Vagina (tissue), 2 donors: Measurements from ENCODE around the gene OBSL1. TPM values are rescaled to one million over a fixed set of nuclear protein-coding genes. Genes with fewer than 3 reads are reported as not detected.
A peak's percentile ranks its signal among the peaks of the same experiment; 100 is the strongest.

Experiments used
- DNase-seq, 2 donors: peaks; one replicate each; pipeline ENCODE4 v3.0.0-alpha.2; 2017; ENCODE audit errors: extremely low spot score in 2 of 2
- H3K27ac ChIP-seq: fragments of 200-600 bp; sonication (generic); one replicate; pipeline ENCODE4 v1.5.1; 2019
- H3K27me3 ChIP-seq: fragments of 200-600 bp; sonication (generic); one replicate; pipeline ENCODE4 v1.5.1; 2019
- H3K36me3 ChIP-seq, 2 donors: fragments of 200-600 bp; sonication (generic); one replicate each; pipeline ENCODE4 v1.5.1; 2017 to 2019
- H3K4me1 ChIP-seq: fragments of 200-600 bp; sonication (generic); one replicate; pipeline ENCODE4 v1.5.1; 2019
- H3K4me3 ChIP-seq, 2 donors: fragments of 200-600 bp; sonication (generic); 1 replicate in 1 of 2; 2 replicates in 1 of 2; pipeline ENCODE4 v1.5.1; 2016 to 2019
- H3K9me3 ChIP-seq: fragments of 200-600 bp; sonication (generic); one replicate; pipeline ENCODE4 v1.5.1; 2019
- POLR2A ChIP-seq, 2 donors: fragments of 450-650 bp; IDR thresholded peaks; one replicate each; pipeline ENCODE4 v1.6.1; 2017; ENCODE audit warnings: antibody characterized with exemption in 2 of 2, mild to moderate bottlenecking in 2 of 2, moderate library complexity in 2 of 2
- POLR2AphosphoS5 ChIP-seq, 2 donors: sonication (generic); formaldehyde crosslinking; IDR thresholded peaks; one replicate each; pipeline ENCODE4 v1.9.0; 2017; ENCODE audit warnings: antibody characterized with exemption in 2 of 2, mild to moderate bottlenecking in 2 of 2, low read depth in 1 of 2; ENCODE audit not compliant: insufficient read depth in 1 of 2
- intact Hi-C: fragments of 100-400 bp; cut with DNase I; formaldehyde crosslinking; loops from one replicate; pipeline ENCODE4 v1.15.1; 2023
- total RNA-seq: library from RNA; depleted of rRNA; stranded (reverse); fragments of >200 nt; gene quantifications from one replicate; pipeline ENCODE4 v1.2.3, GENCODE V29; 2016
- TF ChIP-seq, protein P1 (sequence below), 3 experiments: fragments of 450-650 bp in 2 of 3; fragments of 200-600 bp in 1 of 3; sonication (generic) in 1 of 3; IDR thresholded peaks; one replicate each; pipeline ENCODE4 v1.5.1; 2017 to 2019; ENCODE audit warnings: antibody characterized with exemption in 3 of 3, mild to moderate bottlenecking in 2 of 3, moderate library complexity in 2 of 3

Gene OBSL1
- total RNA-seq: 53.0 TPM

DNA sequence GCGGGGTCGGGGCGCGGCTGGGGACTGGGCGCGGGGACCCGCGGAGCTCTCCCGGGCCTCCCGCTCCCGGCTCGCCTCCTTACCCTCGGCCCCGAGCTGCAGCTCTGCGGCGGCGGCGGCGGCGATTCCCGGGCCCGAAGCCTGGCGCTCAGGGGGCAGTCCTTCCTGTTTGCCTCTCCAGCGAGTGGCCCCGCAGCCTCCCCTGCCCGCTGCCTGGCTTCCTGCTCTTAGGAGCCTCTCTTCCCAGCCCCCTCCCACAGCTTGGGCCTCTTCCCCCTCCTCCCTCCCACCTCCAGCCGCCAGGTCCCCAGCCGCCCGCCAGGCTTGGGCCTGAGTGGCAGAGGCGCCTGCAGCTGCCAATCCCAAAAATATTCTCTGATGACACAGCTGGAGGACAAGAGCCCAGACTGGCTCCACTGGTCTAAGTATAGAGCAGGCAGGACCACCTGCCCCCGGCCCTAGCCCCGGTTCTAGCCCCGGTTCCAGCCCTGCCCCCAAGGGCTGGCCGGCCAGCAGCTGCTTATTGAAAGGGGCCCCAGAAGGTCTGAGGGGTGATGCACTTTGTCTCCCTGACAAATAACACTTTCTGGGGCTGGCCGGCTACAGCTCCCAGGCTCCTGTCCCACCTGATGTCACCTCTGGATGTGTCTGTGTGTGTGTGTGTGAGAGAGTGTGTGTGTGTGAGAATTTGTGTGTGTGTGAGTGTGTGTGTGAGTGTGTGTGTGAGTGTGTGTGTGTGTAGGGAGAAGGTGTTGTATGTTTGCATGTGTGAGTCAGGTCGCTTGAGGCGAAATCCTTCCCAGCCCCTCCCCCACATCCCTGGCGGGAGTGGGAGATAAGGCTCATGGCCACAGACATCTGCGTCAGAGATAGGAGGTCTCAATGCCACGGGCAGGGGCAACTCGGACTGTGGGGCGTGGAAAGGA lies at the start of gene OBSL1:
Gene OBSL1 (minus strand): TSS at position 229 of the 926 bp plus-strand sequence. CDS start 307 bp downstream, outside the sequence.
- Histone ChIP-seq H3K27me3 (no peaks in the 10 kb centered on the region), H3K9me3 (no peaks in the 10 kb centered on the region), H3K4me3 (peak within 1 kb of the TSS; percentile 64 to 97), H3K27ac (peak within 1 kb of the TSS; percentile 80), H3K4me1 (peaks cover 14% of the 10 kb centered on the region), H3K36me3 (no peaks in the 10 kb centered on the region)
- intact Hi-C loops: no loop called here
- TF ChIP-seq, protein P1, sequence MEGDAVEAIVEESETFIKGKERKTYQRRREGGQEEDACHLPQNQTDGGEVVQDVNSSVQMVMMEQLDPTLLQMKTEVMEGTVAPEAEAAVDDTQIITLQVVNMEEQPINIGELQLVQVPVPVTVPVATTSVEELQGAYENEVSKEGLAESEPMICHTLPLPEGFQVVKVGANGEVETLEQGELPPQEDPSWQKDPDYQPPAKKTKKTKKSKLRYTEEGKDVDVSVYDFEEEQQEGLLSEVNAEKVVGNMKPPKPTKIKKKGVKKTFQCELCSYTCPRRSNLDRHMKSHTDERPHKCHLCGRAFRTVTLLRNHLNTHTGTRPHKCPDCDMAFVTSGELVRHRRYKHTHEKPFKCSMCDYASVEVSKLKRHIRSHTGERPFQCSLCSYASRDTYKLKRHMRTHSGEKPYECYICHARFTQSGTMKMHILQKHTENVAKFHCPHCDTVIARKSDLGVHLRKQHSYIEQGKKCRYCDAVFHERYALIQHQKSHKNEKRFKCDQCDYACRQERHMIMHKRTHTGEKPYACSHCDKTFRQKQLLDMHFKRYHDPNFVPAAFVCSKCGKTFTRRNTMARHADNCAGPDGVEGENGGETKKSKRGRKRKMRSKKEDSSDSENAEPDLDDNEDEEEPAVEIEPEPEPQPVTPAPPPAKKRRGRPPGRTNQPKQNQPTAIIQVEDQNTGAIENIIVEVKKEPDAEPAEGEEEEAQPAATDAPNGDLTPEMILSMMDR (IDR thresholded peaks at IDR 0.05): no peak
- peak in 1 of 2 donors; percentile 41 for TF ChIP-seq POLR2AphosphoS5 (IDR thresholded peaks at IDR 0.05; ENCODE audit: insufficient read depth in 1 of 2, low read depth in 1 of 2)
- TF ChIP-seq POLR2A (IDR thresholded peaks at IDR 0.05): no peak
- DNase-seq: no peak

DNA sequence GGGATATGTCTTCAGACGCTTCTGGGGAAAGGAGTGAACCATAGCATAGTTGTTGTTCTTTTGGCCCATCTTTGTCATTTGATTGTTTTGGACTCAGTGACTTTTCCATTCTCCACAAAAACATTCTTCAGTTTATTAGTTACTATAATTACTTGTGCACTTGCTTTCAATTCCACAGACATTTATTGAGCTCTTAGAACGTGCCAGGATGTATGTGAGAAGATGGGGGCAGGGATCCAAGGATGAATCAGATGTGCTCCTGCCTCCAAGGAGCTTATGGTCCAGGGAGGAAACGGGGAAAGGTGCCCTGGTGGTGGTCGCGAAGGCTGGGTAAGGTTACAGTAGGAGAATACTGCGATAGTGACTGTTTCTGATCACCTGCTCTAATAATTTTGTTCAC lies 49.2 kb upstream of the OBSL1 start:
- intact Hi-C loops: no loop called here
- H3K4me3 ChIP-seq: no peak overlapping the region
- H3K36me3 ChIP-seq: peaks cover 0 to 6% of the 10 kb centered on the region in 2 donors
- H3K9me3 ChIP-seq: no peaks in the 10 kb centered on the region
- TF ChIP-seq POLR2A (IDR thresholded peaks at IDR 0.05): no peak
- H3K27ac ChIP-seq: no peak overlapping the region
- no peaks in the 10 kb centered on the region for H3K4me1 ChIP-seq
- H3K27me3 ChIP-seq: no peaks in the 10 kb centered on the region
- no peak for DNase-seq

DNA sequence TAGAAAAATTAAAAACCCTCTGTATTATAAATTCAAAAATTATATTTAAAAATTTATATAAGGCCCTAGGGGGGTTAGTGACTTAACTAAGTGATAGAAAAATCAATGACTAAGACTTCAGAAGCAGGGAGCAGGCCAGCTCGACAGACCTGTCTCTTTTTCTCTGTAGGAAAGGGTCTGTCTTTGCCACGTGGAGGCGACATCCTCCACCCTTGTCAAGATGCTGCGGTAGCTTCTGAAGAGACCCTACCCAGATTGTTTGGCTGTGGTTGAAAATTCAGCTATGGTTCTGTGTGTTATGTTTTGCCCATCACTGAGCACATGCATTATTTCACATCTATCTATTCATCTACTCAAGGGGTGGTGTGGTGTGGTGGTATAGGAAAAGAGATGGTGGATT lies 47.9 kb upstream of the OBSL1 start:
- Histone ChIP-seq H3K27ac (no peak overlapping the region), H3K9me3 (no peaks in the 10 kb centered on the region)
- no peak for DNase-seq

DNA sequence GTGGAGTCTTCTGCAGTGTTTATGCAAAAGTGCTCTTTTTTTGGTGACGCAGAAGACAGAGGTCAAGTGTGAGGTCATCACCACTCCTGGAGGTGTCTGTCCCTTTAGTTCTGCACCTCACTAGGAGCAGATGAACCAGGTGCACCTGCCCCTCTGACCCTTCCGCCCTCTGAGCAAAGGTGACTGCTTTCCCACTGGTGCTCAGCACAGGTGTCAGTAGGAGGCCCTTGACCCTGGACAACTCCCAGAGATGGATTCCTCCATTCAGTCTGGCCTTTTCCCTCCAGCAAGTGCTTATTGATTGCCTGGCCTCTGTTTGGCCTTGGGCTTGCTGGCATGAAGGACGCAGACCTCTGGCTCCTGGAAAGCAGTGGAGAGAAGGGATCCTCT lies 47.4 kb upstream of the OBSL1 start:
- intact Hi-C loops: no loop called here
- Histone ChIP-seq H3K27ac (no peak overlapping the region), H3K36me3 (peaks cover 0 to 13% of the 10 kb centered on the region in 2 donors), H3K9me3 (no peaks in the 10 kb centered on the region), H3K4me3 (no peak overlapping the region), H3K27me3 (no peaks in the 10 kb centered on the region), H3K4me1 (no peaks in the 10 kb centered on the region)
- DNase-seq: no peak
- TF ChIP-seq, protein P1 (IDR thresholded peaks at IDR 0.05): no peak
- no peak for TF ChIP-seq POLR2A (IDR thresholded peaks at IDR 0.05)
- TF ChIP-seq POLR2AphosphoS5 (IDR thresholded peaks at IDR 0.05; ENCODE audit: insufficient read depth in 1 of 2, low read depth in 1 of 2): no peak

More for the DNA sequence above, 47.9 kb upstream of the OBSL1 start:
- intact Hi-C loops: no loop called here
- Histone ChIP-seq H3K36me3 (peaks cover 0 to 13% of the 10 kb centered on the region in 2 donors), H3K4me1 (no peaks in the 10 kb centered on the region), H3K27me3 (no peaks in the 10 kb centered on the region), H3K4me3 (no peak overlapping the region)
- TF ChIP-seq, protein P1 (IDR thresholded peaks at IDR 0.05): no peak
- TF ChIP-seq POLR2AphosphoS5 (IDR thresholded peaks at IDR 0.05; ENCODE audit: insufficient read depth in 1 of 2, low read depth in 1 of 2) (no peak), POLR2A (IDR thresholded peaks at IDR 0.05) (no peak)

DNA sequence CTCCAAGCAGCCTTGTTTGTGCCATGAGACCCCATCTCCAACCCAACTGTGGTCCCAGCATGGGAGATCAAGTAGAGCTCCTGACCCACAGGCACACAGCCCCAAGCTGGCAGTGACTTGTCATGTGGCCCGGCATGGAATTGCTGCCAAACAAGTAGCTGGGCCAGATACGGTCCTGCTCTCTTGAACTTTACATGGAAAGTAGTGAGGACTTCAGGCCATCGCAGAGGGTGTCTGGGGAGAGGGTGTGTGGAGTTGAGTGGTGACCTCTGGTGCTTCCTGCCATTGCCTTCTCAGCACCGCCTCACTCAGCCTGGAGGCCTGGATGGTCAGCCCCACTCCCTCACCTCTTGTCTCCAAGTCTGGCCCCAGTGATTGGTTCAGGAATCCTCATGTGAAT lies 45.2 kb upstream of the OBSL1 start:
- TF ChIP-seq POLR2AphosphoS5 (IDR thresholded peaks at IDR 0.05; ENCODE audit: insufficient read depth in 1 of 2, low read depth in 1 of 2): no peak
- TF ChIP-seq, protein P1 (IDR thresholded peaks at IDR 0.05): no peak
- no peak for TF ChIP-seq POLR2A (IDR thresholded peaks at IDR 0.05)
- H3K27ac ChIP-seq: no peak overlapping the region
- intact Hi-C loops: no loop called here

More for the DNA sequence above, 45.2 kb upstream of the OBSL1 start:
- no peak for DNase-seq
- H3K9me3 ChIP-seq: no peaks in the 10 kb centered on the region
- H3K4me1 ChIP-seq: no peaks in the 10 kb centered on the region
- H3K36me3 ChIP-seq: peaks cover 0 to 18% of the 10 kb centered on the region in 2 donors
- no peaks in the 10 kb centered on the region for H3K27me3 ChIP-seq
- no peak overlapping the region for H3K4me3 ChIP-seq
